Measurements from ENCODE around the gene KEAP1.

DNA sequence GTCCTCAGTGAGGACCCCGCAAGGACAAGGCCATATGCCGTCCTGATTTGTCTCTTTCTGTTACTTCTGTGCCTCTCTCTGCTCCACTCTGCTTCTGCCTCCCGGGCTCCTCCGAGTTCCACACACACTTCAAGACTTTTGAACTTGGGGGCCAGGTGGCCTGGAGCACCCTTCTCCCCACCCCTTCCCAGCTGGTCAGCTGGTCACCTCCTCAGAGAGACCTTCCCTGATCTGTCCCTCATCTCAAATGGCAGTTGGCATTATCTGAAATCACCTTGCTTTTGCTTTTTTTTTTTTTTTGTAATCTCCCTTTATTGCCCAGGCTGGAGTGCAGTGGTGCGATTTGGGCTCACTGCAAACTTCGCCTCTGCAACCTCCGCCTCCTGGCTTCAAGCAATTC is 16.3 kb upstream of the KEAP1 start:
- TF ChIP-seq, protein P1, sequence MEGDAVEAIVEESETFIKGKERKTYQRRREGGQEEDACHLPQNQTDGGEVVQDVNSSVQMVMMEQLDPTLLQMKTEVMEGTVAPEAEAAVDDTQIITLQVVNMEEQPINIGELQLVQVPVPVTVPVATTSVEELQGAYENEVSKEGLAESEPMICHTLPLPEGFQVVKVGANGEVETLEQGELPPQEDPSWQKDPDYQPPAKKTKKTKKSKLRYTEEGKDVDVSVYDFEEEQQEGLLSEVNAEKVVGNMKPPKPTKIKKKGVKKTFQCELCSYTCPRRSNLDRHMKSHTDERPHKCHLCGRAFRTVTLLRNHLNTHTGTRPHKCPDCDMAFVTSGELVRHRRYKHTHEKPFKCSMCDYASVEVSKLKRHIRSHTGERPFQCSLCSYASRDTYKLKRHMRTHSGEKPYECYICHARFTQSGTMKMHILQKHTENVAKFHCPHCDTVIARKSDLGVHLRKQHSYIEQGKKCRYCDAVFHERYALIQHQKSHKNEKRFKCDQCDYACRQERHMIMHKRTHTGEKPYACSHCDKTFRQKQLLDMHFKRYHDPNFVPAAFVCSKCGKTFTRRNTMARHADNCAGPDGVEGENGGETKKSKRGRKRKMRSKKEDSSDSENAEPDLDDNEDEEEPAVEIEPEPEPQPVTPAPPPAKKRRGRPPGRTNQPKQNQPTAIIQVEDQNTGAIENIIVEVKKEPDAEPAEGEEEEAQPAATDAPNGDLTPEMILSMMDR (IDR thresholded peaks at IDR 0.05), result no peak
- TF ChIP-seq POLR2A (IDR thresholded peaks at IDR 0.05), result no peak

All from thyroid gland (tissue), 4 donors.